ENCODE measurements around the gene CCDC148.

GRCh38 chr2:158481116-158481515 lies 24.6 kb upstream of the CCDC148 start:
- TF ChIP-seq, protein P1, sequence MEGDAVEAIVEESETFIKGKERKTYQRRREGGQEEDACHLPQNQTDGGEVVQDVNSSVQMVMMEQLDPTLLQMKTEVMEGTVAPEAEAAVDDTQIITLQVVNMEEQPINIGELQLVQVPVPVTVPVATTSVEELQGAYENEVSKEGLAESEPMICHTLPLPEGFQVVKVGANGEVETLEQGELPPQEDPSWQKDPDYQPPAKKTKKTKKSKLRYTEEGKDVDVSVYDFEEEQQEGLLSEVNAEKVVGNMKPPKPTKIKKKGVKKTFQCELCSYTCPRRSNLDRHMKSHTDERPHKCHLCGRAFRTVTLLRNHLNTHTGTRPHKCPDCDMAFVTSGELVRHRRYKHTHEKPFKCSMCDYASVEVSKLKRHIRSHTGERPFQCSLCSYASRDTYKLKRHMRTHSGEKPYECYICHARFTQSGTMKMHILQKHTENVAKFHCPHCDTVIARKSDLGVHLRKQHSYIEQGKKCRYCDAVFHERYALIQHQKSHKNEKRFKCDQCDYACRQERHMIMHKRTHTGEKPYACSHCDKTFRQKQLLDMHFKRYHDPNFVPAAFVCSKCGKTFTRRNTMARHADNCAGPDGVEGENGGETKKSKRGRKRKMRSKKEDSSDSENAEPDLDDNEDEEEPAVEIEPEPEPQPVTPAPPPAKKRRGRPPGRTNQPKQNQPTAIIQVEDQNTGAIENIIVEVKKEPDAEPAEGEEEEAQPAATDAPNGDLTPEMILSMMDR (IDR thresholded peaks at IDR 0.05 in 4 of 5, conservative IDR thresholded peaks at IDR 0.05 in 1 of 5), result no peak
- TF ChIP-seq POLR2A (IDR thresholded peaks at IDR 0.05), result no peak
